ENCODE results near the gene UBE2K.

Gene UBE2K

DNA sequence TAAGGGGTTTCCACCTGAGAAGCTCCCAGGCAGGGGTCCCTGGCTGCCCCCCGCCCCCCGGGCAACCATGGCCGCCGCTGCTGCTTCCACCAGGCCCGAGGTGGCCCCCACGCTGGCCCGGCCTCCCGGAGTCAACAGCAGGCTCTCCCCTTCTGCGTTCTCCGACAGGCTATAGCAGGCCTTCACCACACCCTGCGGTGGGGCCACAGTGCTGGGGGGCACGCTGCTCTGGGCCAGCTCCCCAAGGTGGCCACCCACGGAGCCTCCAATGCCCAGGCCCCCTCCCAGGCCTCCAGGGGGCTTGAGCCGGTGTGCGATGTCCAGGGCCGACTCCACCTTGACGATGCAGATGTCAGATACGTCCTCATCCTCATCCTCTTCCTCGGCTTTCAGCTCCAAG lies 72.5 kb downstream of the UBE2K start:
- TF ChIP-seq TCF12 (IDR thresholded peaks at IDR 0.05; ENCODE audit: low read depth) (no peak), FOXM1 (IDR thresholded peaks at IDR 0.05; ENCODE audit: borderline replicate concordance, low read depth) (no peak), TAF1 (IDR thresholded peaks at IDR 0.05; ENCODE audit: low read depth) (no peak), CREB1 (IDR thresholded peaks at IDR 0.05; ENCODE audit: low read depth) (no peak), RAD21 (IDR thresholded peaks at IDR 0.05; ENCODE audit: low read depth) (no peak), EGR1 (IDR thresholded peaks at IDR 0.05) (no peak), CEBPB (IDR thresholded peaks at IDR 0.05) (no peak), ZBTB7A (IDR thresholded peaks at IDR 0.05; ENCODE audit: low read depth) (no peak), TEAD4 (IDR thresholded peaks at IDR 0.05) (no peak), EP300 (IDR thresholded peaks at IDR 0.05; ENCODE audit: borderline replicate concordance) (no peak), YY1 (IDR thresholded peaks at IDR 0.05; ENCODE audit: low read depth) (no peak), NFIC (IDR thresholded peaks at IDR 0.05) (no peak)
- TF ChIP-seq, protein P1, sequence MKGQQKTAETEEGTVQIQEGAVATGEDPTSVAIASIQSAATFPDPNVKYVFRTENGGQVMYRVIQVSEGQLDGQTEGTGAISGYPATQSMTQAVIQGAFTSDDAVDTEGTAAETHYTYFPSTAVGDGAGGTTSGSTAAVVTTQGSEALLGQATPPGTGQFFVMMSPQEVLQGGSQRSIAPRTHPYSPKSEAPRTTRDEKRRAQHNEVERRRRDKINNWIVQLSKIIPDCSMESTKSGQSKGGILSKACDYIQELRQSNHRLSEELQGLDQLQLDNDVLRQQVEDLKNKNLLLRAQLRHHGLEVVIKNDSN (IDR thresholded peaks at IDR 0.05) = no peak
- TF ChIP-seq, protein P2, sequence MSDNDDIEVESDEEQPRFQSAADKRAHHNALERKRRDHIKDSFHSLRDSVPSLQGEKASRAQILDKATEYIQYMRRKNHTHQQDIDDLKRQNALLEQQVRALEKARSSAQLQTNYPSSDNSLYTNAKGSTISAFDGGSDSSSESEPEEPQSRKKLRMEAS (IDR thresholded peaks at IDR 0.05) = no peak
- TF ChIP-seq, protein P3, sequence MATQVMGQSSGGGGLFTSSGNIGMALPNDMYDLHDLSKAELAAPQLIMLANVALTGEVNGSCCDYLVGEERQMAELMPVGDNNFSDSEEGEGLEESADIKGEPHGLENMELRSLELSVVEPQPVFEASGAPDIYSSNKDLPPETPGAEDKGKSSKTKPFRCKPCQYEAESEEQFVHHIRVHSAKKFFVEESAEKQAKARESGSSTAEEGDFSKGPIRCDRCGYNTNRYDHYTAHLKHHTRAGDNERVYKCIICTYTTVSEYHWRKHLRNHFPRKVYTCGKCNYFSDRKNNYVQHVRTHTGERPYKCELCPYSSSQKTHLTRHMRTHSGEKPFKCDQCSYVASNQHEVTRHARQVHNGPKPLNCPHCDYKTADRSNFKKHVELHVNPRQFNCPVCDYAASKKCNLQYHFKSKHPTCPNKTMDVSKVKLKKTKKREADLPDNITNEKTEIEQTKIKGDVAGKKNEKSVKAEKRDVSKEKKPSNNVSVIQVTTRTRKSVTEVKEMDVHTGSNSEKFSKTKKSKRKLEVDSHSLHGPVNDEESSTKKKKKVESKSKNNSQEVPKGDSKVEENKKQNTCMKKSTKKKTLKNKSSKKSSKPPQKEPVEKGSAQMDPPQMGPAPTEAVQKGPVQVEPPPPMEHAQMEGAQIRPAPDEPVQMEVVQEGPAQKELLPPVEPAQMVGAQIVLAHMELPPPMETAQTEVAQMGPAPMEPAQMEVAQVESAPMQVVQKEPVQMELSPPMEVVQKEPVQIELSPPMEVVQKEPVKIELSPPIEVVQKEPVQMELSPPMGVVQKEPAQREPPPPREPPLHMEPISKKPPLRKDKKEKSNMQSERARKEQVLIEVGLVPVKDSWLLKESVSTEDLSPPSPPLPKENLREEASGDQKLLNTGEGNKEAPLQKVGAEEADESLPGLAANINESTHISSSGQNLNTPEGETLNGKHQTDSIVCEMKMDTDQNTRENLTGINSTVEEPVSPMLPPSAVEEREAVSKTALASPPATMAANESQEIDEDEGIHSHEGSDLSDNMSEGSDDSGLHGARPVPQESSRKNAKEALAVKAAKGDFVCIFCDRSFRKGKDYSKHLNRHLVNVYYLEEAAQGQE (IDR thresholded peaks at IDR 0.05; ENCODE audit: low read depth) = no peak

DNA sequence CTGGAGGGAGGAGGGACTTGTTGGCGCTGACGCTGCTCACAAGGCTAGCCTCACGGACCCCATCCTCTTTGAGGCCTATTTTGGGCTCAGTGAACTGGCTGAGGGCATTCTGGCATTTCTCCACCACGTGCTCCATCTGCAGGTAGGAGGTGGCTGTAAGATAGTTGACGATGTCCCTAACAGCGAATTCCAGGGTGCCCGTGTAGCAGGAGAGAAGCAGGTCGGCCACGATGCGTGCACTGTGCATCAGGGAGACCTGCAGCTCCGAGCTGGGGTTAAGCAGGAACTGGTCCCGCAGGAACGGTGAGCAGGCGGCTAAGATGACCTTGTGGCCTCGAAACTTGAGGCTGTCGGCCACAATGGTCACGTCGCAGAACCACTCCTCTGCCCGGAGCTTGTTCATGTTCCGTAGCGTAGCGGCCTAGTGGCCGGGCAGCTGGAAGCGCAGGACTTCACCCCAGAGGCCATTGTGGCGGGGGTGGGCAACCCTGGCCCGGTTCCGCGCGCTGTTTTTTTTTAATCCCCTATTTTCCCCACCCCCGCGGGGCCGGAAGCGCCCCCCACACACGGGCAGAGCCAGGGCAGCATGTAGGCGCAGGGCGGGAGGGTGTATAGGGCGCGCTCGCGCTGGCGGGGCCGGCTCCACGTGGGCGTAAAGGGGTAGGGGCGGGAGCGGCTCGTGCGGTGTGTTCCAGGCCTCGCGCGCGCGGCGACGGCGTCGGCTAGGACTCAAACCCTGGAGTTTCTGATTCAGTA lies 73.2 kb downstream of the UBE2K start:
- TF ChIP-seq, protein P1 (IDR thresholded peaks at IDR 0.05) = no peak
- TF ChIP-seq CEBPB (IDR thresholded peaks at IDR 0.05) (no peak), FOXM1 (IDR thresholded peaks at IDR 0.05; ENCODE audit: borderline replicate concordance, low read depth) (no peak), TEAD4 (IDR thresholded peaks at IDR 0.05) (no peak), EP300 (IDR thresholded peaks at IDR 0.05; ENCODE audit: borderline replicate concordance) (no peak), YY1 (IDR thresholded peaks at IDR 0.05; ENCODE audit: low read depth) (no peak), TCF12 (IDR thresholded peaks at IDR 0.05; ENCODE audit: low read depth) (no peak), NFIC (IDR thresholded peaks at IDR 0.05) (no peak), EGR1 (IDR thresholded peaks at IDR 0.05) (no peak), RAD21 (IDR thresholded peaks at IDR 0.05; ENCODE audit: low read depth) (no peak), ZBTB7A (IDR thresholded peaks at IDR 0.05; ENCODE audit: low read depth) (no peak), TAF1 (IDR thresholded peaks at IDR 0.05; ENCODE audit: low read depth) (no peak), CREB1 (IDR thresholded peaks at IDR 0.05; ENCODE audit: low read depth) (no peak)
- TF ChIP-seq, protein P3 (IDR thresholded peaks at IDR 0.05; ENCODE audit: low read depth) = no peak
- TF ChIP-seq, protein P2 (IDR thresholded peaks at IDR 0.05) = no peak

DNA sequence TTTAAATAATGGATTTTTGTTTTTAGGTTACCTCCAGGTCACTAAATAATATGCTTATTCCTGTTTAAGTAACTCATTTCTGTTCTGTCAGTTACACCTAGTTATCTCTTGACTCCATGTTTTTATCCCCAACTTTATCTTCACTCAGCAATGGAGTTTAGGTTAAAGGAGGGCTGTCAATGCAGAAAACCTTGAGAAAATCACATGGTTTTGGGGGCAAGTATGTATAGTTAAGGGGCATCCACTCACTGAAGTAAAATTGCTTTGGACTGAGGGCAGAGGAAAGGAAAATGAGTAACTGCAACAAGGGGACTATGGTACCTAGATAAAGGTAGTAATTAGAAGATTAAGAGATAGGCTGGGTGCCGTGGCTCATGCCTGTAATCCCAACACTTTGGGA lies 87.1 kb downstream of the UBE2K start:
- no peak for TF ChIP-seq NFIC (IDR thresholded peaks at IDR 0.05)
- no peak for TF ChIP-seq YY1 (IDR thresholded peaks at IDR 0.05; ENCODE audit: low read depth)
- TF ChIP-seq RAD21 (IDR thresholded peaks at IDR 0.05; ENCODE audit: low read depth) = no peak
- TF ChIP-seq EGR1 (IDR thresholded peaks at IDR 0.05) = no peak
- no peak for TF ChIP-seq ZBTB7A (IDR thresholded peaks at IDR 0.05; ENCODE audit: low read depth)
- TF ChIP-seq CEBPB (IDR thresholded peaks at IDR 0.05) = no peak
- no peak for TF ChIP-seq TAF1 (IDR thresholded peaks at IDR 0.05; ENCODE audit: low read depth)
- TF ChIP-seq, protein P3 (IDR thresholded peaks at IDR 0.05; ENCODE audit: low read depth) = no peak
- TF ChIP-seq, protein P1 (IDR thresholded peaks at IDR 0.05) = no peak
- TF ChIP-seq TCF12 (IDR thresholded peaks at IDR 0.05; ENCODE audit: low read depth) = no peak
- no peak for TF ChIP-seq CREB1 (IDR thresholded peaks at IDR 0.05; ENCODE audit: low read depth)
- TF ChIP-seq, protein P2 (IDR thresholded peaks at IDR 0.05) = no peak
